Forelimb muscle (tissue), 1 donor: Measurements from ENCODE around the gene PALLD. TPM values are rescaled to one million over a fixed set of nuclear protein-coding genes. Genes with fewer than 3 reads are reported as not detected.

Experiments
- DNase-seq: peaks from one replicate; pipeline ENCODE4 v3.0.0-alpha.2; 2013; ENCODE audit warnings: low read depth
- polyA plus RNA-seq: library from polyadenylated mRNA; unstranded; fragments of 120-200 nt; gene quantifications from one replicate; pipeline ENCODE4 v1.2.1, GENCODE V29; 2013; ENCODE audit not compliant: insufficient read length

The PALLD gene
- polyA plus RNA-seq, 1 donor = 167 TPM

- DNase-seq = no peak
Observed at GRCh38 chr4:168674077-168674747, 177.4 kb downstream of the PALLD start.

- no peak for DNase-seq
Observed at GRCh38 chr4:168674866-168675265, 178.0 kb downstream of the PALLD start.

- DNase-seq = no peak
Observed at GRCh38 chr4:168677063-168677462, 180.2 kb downstream of the PALLD start.

- DNase-seq = no peak
Observed at GRCh38 chr4:168677879-168678278, 181.0 kb downstream of the PALLD start.

- DNase-seq = no peak
Observed at GRCh38 chr4:168678751-168679366, 182.0 kb downstream of the PALLD start.

- no peak for DNase-seq
Observed at GRCh38 chr4:168679397-168679796, 182.5 kb downstream of the PALLD start.

- DNase-seq = no peak
Observed at GRCh38 chr4:168679819-168680218, 183.0 kb downstream of the PALLD start.

GRCh38 chr4:168682898-168683500 lies 186.1 kb downstream of the PALLD start:
- no peak for DNase-seq

- DNase-seq = no peak
Observed at GRCh38 chr4:168683595-168683994, 186.7 kb downstream of the PALLD start.

GRCh38 chr4:168685136-168685809 lies 188.4 kb downstream of the PALLD start:
- no peak for DNase-seq

GRCh38 chr4:168688584-168688983 lies 191.7 kb downstream of the PALLD start:
- no peak for DNase-seq

- DNase-seq = no peak
Observed at GRCh38 chr4:168689791-168690190, 192.9 kb downstream of the PALLD start.

- no peak for DNase-seq
Observed at GRCh38 chr4:168690199-168690598, 193.3 kb downstream of the PALLD start.

- no peak for DNase-seq
Observed at GRCh38 chr4:168691631-168692369, 194.9 kb downstream of the PALLD start.

- DNase-seq = no peak
Observed at GRCh38 chr4:168693750-168694490, 197.1 kb downstream of the PALLD start.

- DNase-seq = no peak
Observed at GRCh38 chr4:168694667-168695066, 197.8 kb downstream of the PALLD start.

- DNase-seq = no peak
Observed at GRCh38 chr4:168695288-168695687, 198.4 kb downstream of the PALLD start.

- DNase-seq = no peak
Observed at GRCh38 chr4:168696280-168696679, 199.4 kb downstream of the PALLD start.

GRCh38 chr4:168696826-168697225 lies 200.0 kb downstream of the PALLD start:
- DNase-seq = no peak

GRCh38 chr4:168699224-168699878 lies 202.5 kb downstream of the PALLD start:
- no peak for DNase-seq

GRCh38 chr4:168701061-168701460 lies 204.2 kb downstream of the PALLD start:
- no peak for DNase-seq
